Ammon's horn (tissue), 1 donor: ENCODE measurements around the gene CALM1.

ENCODE experiments used
- DNase-seq: peaks from one replicate; pipeline ENCODE4 v3.0.0-alpha.2; 2016; ENCODE audit warnings: low spot score

The CALM1 gene

DNA sequence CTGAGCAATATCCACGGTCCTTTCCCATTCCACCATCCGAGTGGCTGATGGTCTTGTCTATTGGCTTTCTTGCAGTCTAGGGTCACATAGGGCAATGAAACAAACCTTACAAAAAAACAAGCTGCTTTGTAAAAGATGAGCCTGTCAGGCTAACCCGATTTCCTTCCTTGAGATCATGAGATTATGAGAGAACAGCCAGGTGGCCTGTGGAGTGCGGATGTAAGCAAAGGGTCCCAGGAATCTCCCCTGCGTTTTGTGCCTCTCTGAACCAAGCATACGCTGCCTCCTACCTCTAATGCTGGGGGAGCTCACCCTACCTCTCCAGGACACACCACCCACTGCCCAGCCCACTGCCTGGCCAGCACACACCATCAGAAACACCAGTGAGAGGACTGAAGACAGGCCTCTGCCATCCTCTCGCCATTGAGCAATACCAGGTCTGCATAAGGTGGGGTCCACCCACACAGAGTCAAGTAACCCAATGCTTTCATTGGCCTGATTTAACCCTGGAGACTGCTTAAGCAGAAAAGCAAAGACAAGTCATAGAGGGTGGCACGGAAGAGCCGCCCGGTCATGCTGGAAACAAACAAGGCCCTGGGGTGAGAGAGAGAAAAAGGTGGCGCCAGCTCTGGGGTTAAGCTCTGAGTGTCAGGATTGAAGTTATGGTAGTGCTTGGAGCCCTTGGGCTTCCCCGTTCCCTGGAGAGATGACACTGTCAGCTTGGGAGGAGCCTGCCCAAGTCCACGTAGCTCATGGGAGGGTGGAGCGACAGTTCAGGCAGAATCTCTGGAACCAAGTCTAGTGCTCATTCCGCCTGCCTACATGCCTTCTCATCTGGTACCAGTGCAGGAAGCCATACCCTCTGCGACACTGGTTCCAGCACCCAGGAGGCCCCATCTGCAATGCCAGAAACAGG, 46.6 kb downstream of the CALM1 start:
- DNase-seq: no peak

- DNase-seq: no peak
Measured at GRCh38 chr14:90444077-90444696, 47.4 kb downstream of the CALM1 start.

DNA sequence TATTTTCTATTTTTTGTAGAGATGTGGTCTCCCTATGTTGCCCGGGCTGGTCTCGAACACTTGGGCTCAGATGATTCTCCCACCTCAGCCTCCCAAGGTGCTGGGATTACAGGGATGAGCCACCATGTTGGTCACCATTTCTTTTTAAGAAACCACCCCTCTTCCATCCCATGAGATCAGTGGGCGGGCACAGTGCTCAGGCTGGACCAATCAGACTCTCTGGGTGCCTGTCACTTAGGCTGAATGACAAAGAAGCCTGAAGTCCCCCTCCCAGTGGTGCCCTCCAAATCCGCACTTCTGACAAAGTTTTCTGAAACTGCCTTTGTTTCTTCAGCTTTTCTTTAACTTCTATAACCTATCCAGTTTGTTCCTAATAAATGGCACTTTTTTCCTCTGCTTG, 48.2 kb downstream of the CALM1 start:
- DNase-seq: no peak

- DNase-seq: no peak
Measured at GRCh38 chr14:90446405-90446804, 49.6 kb downstream of the CALM1 start.

GRCh38 chr14:90447720-90448497, 51.1 kb downstream of the CALM1 start:
- DNase-seq: no peak

GRCh38 chr14:90449411-90449810, 52.6 kb downstream of the CALM1 start:
- no peak for DNase-seq

DNA sequence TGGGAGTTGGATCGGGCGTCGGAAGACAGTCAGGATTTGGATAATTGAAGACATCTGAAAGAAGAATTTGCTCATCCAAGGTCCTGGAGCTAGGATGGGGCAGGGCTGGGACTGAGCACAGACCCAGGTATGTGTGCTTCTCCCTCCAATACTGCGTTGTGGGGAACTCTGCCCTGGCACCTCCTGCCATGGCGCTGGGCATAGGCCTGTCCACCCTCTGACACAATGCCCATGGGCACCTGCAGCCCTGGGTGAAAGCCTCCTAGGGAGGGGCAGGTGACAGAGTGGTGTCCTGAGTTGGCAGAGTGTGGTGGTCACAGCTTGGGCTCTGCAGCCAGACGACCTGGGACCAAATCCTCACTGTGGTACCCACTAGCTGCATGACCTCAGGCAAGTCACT, 53.3 kb downstream of the CALM1 start:
- no peak for DNase-seq

DNA sequence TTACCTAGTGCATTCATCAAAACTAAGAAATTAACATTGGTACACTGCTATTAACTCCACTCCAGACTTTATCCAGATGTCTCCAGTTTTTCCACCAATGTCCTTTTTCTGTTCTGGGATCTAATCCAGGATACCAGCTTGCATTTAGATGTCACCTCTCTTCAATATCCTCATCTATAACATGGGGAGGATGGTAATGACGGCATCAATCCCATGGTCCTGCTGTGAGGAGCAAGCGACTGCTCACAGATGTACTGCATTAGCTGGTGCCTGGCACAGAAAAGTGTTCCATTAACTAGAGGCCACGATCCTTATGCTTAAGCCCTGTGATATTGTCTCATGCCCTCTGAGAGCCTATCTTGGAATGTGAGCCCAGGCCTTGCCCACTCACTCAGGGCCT, 53.8 kb downstream of the CALM1 start:
- no peak for DNase-seq

- DNase-seq: peak; percentile 22
Measured at GRCh38 chr14:90451443-90451842, 54.6 kb downstream of the CALM1 start.

DNA sequence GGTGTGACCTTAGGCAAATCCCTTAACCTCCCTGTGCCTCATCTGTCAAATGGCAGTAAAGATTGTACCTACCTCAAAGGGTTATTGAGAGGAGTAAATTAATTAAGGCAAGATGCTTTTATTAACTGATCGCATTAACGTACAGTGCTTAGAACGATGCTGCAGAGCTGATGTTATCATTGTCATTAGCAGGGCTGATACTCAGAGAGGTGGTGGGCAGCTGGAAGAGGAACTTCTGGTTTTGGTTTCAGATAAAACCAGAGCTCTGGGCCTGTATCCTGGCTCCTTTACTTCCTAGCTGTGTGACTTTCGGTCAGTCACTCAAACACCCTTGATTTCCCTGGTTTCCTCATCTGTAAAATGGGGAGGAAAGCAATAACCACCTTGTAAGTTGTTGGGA, 55.1 kb downstream of the CALM1 start:
- no peak for DNase-seq

- no peak for DNase-seq
Measured at GRCh38 chr14:90452366-90452765, 55.5 kb downstream of the CALM1 start.

GRCh38 chr14:90453401-90453951, 56.6 kb downstream of the CALM1 start:
- DNase-seq: peak; percentile 75

- peak; percentile 99 for DNase-seq
Measured at GRCh38 chr14:90454041-90455000, 57.5 kb downstream of the CALM1 start.

GRCh38 chr14:90455100-90455571, 58.3 kb downstream of the CALM1 start:
- DNase-seq: no peak

GRCh38 chr14:90456551-90456950, 59.7 kb downstream of the CALM1 start:
- DNase-seq: peak; percentile 54

- no peak for DNase-seq
Measured at GRCh38 chr14:90457186-90457585, 60.4 kb downstream of the CALM1 start.
